ENCODE measurements around the gene APMAP.

Gene APMAP

DNA sequence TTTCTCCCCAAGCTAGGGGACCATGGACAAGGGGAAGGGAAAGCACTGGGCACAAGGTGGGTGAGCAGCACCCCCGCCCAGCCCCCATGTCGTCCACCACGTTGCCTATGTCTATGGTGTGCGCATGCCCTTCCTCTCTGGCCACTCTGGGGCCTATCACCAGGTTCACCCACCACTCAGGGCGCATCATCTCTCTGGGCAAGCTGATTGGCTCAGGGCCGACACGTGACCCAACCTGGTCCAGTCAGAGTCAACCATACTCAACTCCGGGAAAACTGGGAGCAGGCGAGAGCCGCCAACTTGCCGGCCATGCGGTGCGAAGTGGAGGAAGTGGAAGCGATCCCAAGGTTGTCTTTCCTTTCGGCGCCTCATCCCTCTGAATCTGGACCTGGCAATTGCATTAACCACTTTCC lies 39.5 kb upstream of the APMAP start:
- POLR2A ChIA-PET = no interaction called here

More for the DNA sequence above, 39.5 kb upstream of the APMAP start:
- Histone ChIP-seq H3K27ac (ENCODE audit: extremely low read depth, low read depth, low read length) (no peak overlapping the region), H3K4me3 (ENCODE audit: low read depth, low read length) (no peak overlapping the region), H3K36me3 (ENCODE audit: control insufficient read depth in 2 of 2, insufficient read depth in 1 of 2, low read length in 2 of 2) (peaks cover 0 to 3% of the 10 kb centered on the region in 2 experiments; a peak in 1 of 3 replicates), H3K9me3 (ENCODE audit: control insufficient read depth, insufficient read depth, low read depth, low read length) (no peaks in the 10 kb centered on the region), H3K4me1 (ENCODE audit: control insufficient read depth, insufficient read depth, low read length) (peaks cover 7% of the 10 kb centered on the region)
- TF ChIP-seq ZNF280C (tag by site-specific recombination; IDR thresholded peaks at IDR 0.05) = no peak
- TF ChIP-seq, protein P1, sequence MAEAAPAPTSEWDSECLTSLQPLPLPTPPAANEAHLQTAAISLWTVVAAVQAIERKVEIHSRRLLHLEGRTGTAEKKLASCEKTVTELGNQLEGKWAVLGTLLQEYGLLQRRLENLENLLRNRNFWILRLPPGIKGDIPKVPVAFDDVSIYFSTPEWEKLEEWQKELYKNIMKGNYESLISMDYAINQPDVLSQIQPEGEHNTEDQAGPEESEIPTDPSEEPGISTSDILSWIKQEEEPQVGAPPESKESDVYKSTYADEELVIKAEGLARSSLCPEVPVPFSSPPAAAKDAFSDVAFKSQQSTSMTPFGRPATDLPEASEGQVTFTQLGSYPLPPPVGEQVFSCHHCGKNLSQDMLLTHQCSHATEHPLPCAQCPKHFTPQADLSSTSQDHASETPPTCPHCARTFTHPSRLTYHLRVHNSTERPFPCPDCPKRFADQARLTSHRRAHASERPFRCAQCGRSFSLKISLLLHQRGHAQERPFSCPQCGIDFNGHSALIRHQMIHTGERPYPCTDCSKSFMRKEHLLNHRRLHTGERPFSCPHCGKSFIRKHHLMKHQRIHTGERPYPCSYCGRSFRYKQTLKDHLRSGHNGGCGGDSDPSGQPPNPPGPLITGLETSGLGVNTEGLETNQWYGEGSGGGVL (tag by site-specific recombination; IDR thresholded peaks at IDR 0.05) = no peak
- no peak for TF ChIP-seq ZNF645 (tag by site-specific recombination; IDR thresholded peaks at IDR 0.05)
- TF ChIP-seq ZBTB1 (tag by site-specific recombination; IDR thresholded peaks at IDR 0.05) = no peak
- TF ChIP-seq, protein P2, sequence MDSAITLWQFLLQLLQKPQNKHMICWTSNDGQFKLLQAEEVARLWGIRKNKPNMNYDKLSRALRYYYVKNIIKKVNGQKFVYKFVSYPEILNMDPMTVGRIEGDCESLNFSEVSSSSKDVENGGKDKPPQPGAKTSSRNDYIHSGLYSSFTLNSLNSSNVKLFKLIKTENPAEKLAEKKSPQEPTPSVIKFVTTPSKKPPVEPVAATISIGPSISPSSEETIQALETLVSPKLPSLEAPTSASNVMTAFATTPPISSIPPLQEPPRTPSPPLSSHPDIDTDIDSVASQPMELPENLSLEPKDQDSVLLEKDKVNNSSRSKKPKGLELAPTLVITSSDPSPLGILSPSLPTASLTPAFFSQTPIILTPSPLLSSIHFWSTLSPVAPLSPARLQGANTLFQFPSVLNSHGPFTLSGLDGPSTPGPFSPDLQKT (IDR thresholded peaks at IDR 0.05; ENCODE audit: borderline replicate concordance, low read depth, low read length) = no peak
- no peak for TF ChIP-seq ZNF596 (tag by site-specific recombination; IDR thresholded peaks at IDR 0.05)
- TF ChIP-seq, protein P3, sequence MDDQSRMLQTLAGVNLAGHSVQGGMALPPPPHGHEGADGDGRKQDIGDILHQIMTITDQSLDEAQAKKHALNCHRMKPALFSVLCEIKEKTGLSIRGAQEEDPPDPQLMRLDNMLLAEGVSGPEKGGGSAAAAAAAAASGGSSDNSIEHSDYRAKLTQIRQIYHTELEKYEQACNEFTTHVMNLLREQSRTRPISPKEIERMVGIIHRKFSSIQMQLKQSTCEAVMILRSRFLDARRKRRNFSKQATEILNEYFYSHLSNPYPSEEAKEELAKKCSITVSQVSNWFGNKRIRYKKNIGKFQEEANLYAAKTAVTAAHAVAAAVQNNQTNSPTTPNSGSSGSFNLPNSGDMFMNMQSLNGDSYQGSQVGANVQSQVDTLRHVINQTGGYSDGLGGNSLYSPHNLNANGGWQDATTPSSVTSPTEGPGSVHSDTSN (CRISPR knock-in tag; IDR thresholded peaks at IDR 0.05) = no peak
- TF ChIP-seq ZNF10 (tag by site-specific recombination; IDR thresholded peaks at IDR 0.05) = no peak
- TF ChIP-seq ZNF114 (tag by site-specific recombination; IDR thresholded peaks at IDR 0.05) = no peak
- no peak for TF ChIP-seq ZBTB7A (tag by site-specific recombination; IDR thresholded peaks at IDR 0.05; ENCODE audit: low read depth)
- no peak for TF ChIP-seq ZNF341 (tag by site-specific recombination; IDR thresholded peaks at IDR 0.05; ENCODE audit: low read depth)
- TF ChIP-seq, protein P4, sequence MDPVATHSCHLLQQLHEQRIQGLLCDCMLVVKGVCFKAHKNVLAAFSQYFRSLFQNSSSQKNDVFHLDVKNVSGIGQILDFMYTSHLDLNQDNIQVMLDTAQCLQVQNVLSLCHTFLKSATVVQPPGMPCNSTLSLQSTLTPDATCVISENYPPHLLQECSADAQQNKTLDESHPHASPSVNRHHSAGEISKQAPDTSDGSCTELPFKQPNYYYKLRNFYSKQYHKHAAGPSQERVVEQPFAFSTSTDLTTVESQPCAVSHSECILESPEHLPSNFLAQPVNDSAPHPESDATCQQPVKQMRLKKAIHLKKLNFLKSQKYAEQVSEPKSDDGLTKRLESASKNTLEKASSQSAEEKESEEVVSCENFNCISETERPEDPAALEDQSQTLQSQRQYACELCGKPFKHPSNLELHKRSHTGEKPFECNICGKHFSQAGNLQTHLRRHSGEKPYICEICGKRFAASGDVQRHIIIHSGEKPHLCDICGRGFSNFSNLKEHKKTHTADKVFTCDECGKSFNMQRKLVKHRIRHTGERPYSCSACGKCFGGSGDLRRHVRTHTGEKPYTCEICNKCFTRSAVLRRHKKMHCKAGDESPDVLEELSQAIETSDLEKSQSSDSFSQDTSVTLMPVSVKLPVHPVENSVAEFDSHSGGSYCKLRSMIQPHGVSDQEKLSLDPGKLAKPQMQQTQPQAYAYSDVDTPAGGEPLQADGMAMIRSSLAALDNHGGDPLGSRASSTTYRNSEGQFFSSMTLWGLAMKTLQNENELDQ (tag by site-specific recombination; IDR thresholded peaks at IDR 0.05; ENCODE audit: low read depth) = no peak
- TF ChIP-seq ZBTB21 (tag by site-specific recombination; IDR thresholded peaks at IDR 0.05) = no peak
- no peak for TF ChIP-seq ZNF777 (tag by site-specific recombination; IDR thresholded peaks at IDR 0.05; ENCODE audit: borderline replicate concordance)
- TF ChIP-seq FEZF1 (tag by site-specific recombination; IDR thresholded peaks at IDR 0.05) = no peak
- TF ChIP-seq ZNF26 (tag by site-specific recombination; IDR thresholded peaks at IDR 0.05) = no peak
- no peak for TF ChIP-seq ZXDB (tag by site-specific recombination; IDR thresholded peaks at IDR 0.05)
- TF ChIP-seq ZSCAN30 (tag by site-specific recombination; IDR thresholded peaks at IDR 0.05) = no peak
- no peak for TF ChIP-seq ZNF548 (tag by site-specific recombination; IDR thresholded peaks at IDR 0.05)
- CTCF ChIA-PET = no interaction called here

Data from HEK293 (cell line).